ENCODE data around the gene USP54. TPM values are rescaled to one million over a fixed set of nuclear protein-coding genes. Genes with fewer than 3 reads are reported as not detected.

USP54 gene
- total RNA-seq: 10 to 100 TPM; 61.3 to 77.9 TPM
- 40.7 TPM for polyA plus RNA-seq (ENCODE audit: insufficient read depth, low read depth, low replicate concordance)
- long read RNA-seq, donor 1, partial matches to known transcripts: 0 of 1 reads
- long read RNA-seq, donor 1, other reads (novel, unspliced or antisense): 0 of 1 reads
- long read RNA-seq, donor 2, partial matches to known transcripts: 0 of 1 reads
- long read RNA-seq, donor 2, other reads (novel, unspliced or antisense): 0 of 1 reads

- 21 to 24% methylated on average over 6 of the region's 6 CpGs for WGBS, 2 donors
- TF ChIP-seq, protein P1, sequence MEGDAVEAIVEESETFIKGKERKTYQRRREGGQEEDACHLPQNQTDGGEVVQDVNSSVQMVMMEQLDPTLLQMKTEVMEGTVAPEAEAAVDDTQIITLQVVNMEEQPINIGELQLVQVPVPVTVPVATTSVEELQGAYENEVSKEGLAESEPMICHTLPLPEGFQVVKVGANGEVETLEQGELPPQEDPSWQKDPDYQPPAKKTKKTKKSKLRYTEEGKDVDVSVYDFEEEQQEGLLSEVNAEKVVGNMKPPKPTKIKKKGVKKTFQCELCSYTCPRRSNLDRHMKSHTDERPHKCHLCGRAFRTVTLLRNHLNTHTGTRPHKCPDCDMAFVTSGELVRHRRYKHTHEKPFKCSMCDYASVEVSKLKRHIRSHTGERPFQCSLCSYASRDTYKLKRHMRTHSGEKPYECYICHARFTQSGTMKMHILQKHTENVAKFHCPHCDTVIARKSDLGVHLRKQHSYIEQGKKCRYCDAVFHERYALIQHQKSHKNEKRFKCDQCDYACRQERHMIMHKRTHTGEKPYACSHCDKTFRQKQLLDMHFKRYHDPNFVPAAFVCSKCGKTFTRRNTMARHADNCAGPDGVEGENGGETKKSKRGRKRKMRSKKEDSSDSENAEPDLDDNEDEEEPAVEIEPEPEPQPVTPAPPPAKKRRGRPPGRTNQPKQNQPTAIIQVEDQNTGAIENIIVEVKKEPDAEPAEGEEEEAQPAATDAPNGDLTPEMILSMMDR (IDR thresholded peaks at IDR 0.05): no peak
- no peak for TF ChIP-seq POLR2A (IDR thresholded peaks at IDR 0.05)
- no peaks in the 10 kb centered on the region for H3K36me3 ChIP-seq (ENCODE audit: low read depth, missing control alignments)
- peak; percentile 65 for DNase-seq
- intact Hi-C loops (cut with DNase I; ENCODE audit: low total_unique reads): no loop called here
- peaks cover 27% of the 10 kb centered on the region for H3K4me1 ChIP-seq
- no peaks in the 10 kb centered on the region for H3K9me3 ChIP-seq
- peak within 1 kb of the TSS; percentile 65 to 75 for H3K27ac ChIP-seq
- H3K4me3 ChIP-seq: no peak within 1 kb of the TSS
- no peaks in the 10 kb centered on the region for H3K27me3 ChIP-seq
Observed at GRCh38 chr10:73590881-73591799, at the start of gene USP54. Gene USP54, minus strand, starts transcription at chr10:73591342. Its CDS starts 15,684 bp downstream, at chr10:73575658.

DNA sequence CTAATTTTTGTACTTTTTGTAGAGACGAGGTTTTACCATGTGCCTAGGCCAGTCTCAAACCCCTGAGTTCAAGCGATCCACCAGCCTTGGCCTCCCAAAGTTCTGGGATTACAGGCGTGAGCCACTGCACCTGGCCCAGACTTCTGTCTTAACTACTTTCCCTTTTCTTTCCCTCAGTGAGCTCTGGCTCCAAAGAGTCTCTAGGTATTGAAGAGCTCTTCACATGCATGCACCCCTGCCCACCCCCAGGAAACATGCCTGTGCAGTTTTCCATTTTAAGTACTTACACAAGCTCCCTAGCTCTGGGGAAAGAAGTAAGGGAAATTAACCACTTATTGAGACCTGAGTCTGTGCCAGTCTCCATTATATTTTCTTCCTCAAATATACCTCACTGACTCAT is 48.1 kb upstream of the USP54 start:
- no peak overlapping the region for H3K4me3 ChIP-seq
- no peaks in the 10 kb centered on the region for H3K9me3 ChIP-seq
- no peak for DNase-seq
- H3K27me3 ChIP-seq: no peaks in the 10 kb centered on the region
- WGBS, 2 donors: 83 to 87% methylated on average over 3 of the region's 3 CpGs
- TF ChIP-seq, protein P1 (IDR thresholded peaks at IDR 0.05): no peak
- no peak for TF ChIP-seq POLR2A (IDR thresholded peaks at IDR 0.05)
- intact Hi-C loops (cut with DNase I; ENCODE audit: low total_unique reads): no loop called here
- no peaks in the 10 kb centered on the region for H3K4me1 ChIP-seq
- H3K36me3 ChIP-seq (ENCODE audit: low read depth, missing control alignments): no peaks in the 10 kb centered on the region
- H3K27ac ChIP-seq: no peak overlapping the region

GRCh38 chr10:73635781-73636180 is 44.6 kb upstream of the USP54 start:
- 54 to 71% methylated on average over 1 of the region's 1 CpG for WGBS, 2 donors
- DNase-seq: no peak
- no peaks in the 10 kb centered on the region for H3K4me1 ChIP-seq
- H3K4me3 ChIP-seq: no peak overlapping the region
- TF ChIP-seq, protein P1 (IDR thresholded peaks at IDR 0.05): no peak
- no peak for TF ChIP-seq POLR2A (IDR thresholded peaks at IDR 0.05)
- intact Hi-C loops (cut with DNase I; ENCODE audit: low total_unique reads): no loop called here
- no peaks in the 10 kb centered on the region for H3K36me3 ChIP-seq (ENCODE audit: low read depth, missing control alignments)
- no peak overlapping the region for H3K27ac ChIP-seq
- no peaks in the 10 kb centered on the region for H3K9me3 ChIP-seq
- H3K27me3 ChIP-seq: no peaks in the 10 kb centered on the region

DNA sequence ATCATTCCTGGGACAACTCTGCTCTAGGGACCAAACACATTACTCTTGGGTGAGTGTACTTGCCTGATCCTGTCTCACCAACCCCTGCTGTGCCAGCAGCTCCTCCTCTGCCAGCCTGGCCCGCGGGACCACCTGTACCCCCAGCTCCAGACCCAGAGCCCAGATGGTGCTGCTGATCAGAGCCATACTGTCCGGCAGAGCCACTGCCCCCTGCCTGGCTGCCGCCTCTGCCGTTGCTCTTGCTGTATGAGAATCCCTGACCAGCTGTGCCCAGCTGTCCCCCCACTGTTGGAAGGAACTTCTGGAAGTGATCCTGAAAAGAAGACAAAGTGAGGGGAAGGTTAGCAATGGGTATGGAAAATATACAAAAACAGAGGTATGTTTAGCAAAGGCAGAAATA is 43.3 kb upstream of the USP54 start:
- Histone ChIP-seq H3K27ac (no peak overlapping the region), H3K36me3 (ENCODE audit: low read depth, missing control alignments) (no peaks in the 10 kb centered on the region), H3K4me3 (no peak overlapping the region), H3K27me3 (no peaks in the 10 kb centered on the region), H3K9me3 (no peaks in the 10 kb centered on the region), H3K4me1 (no peaks in the 10 kb centered on the region)
- DNase-seq: no peak
- intact Hi-C loops (cut with DNase I; ENCODE audit: low total_unique reads): no loop called here
- TF ChIP-seq, protein P1 (IDR thresholded peaks at IDR 0.05): no peak
- TF ChIP-seq POLR2A (IDR thresholded peaks at IDR 0.05): no peak
- 62 to 64% methylated on average over 4 to 5 of the region's 5 CpGs for WGBS, 2 donors

All from testis (tissue), 5 donors.